Thoracic aorta (tissue), 2 donors: ENCODE measurements around the gene CHD6. TPM values are rescaled to one million over a fixed set of nuclear protein-coding genes. Genes with fewer than 3 reads are reported as not detected.

ENCODE experiments used
- ATAC-seq: fragments of 150-250 bp; one replicate; pipeline ENCODE4 v1.8.0; 2017; ENCODE audit warnings: low read depth; ENCODE audit not compliant: insufficient number of reproducible peaks, low FRiP score
- DNase-seq: peaks from one replicate; pipeline ENCODE4 v3.0.0-alpha.2; 2020; ENCODE audit warnings: low spot score
- H3K27ac ChIP-seq, 2 donors: fragments of 200-600 bp; sonication (generic); 1 replicate in 1 of 2; 2 replicates in 1 of 2; pipeline ENCODE4 v1.5.1; 2016; ENCODE audit warnings: mild to moderate bottlenecking in 2 of 2, moderate library complexity in 2 of 2
- H3K27me3 ChIP-seq: fragments of 200-600 bp; sonication (generic); replicated peaks from 2 replicates; pipeline ENCODE4 v1.6.0; 2016; ENCODE audit warnings: mild to moderate bottlenecking; ENCODE audit not compliant: insufficient read depth
- H3K36me3 ChIP-seq: fragments of 200-600 bp; sonication (generic); one replicate; pipeline ENCODE4 v1.5.1; 2016
- H3K4me1 ChIP-seq, 2 donors: fragments of 200-600 bp; sonication (generic); 1 replicate in 1 of 2; 2 replicates in 1 of 2; pipeline versions ENCODE4 v1.5.1 to v1.6.0; 2016; ENCODE audit warnings: low read depth in 2 of 2, mild to moderate bottlenecking in 1 of 2; ENCODE audit not compliant: control insufficient read depth in 1 of 2
- H3K4me3 ChIP-seq: fragments of 200-600 bp; sonication (generic); 2 replicates; pipeline ENCODE4 v1.5.1; 2016; ENCODE audit warnings: mild to moderate bottlenecking
- H3K9me3 ChIP-seq: fragments of 200-600 bp; sonication (generic); 2 replicates; pipeline ENCODE4 v1.5.1; 2016
- total RNA-seq, 2 donors: library from RNA; depleted of rRNA; stranded (reverse); fragments of >200 nt; gene quantifications; one replicate each; pipeline versions ENCODE4 v1.1.0 to v1.2.3, GENCODE V29; 2016
- TF ChIP-seq, protein P1 (sequence below): fragments of 200-600 bp; sonication (generic); IDR thresholded peaks from one replicate; pipeline ENCODE4 v1.5.1; 2019; ENCODE audit warnings: antibody characterized with exemption

Gene CHD6
- total RNA-seq, 2 donors from 2014 or later = 43.9 to 44.6 TPM

- Histone ChIP-seq H3K27me3 (no peaks in the 10 kb centered on the region), H3K4me3 (no peak overlapping the region), H3K4me1 (peaks cover 3 to 4% of the 10 kb centered on the region in 2 donors), H3K36me3 (no peaks in the 10 kb centered on the region), H3K9me3 (no peaks in the 10 kb centered on the region), H3K27ac (no peak overlapping the region)
- ATAC-seq (no peak), DNase-seq (no peak)
- TF ChIP-seq, protein P1, sequence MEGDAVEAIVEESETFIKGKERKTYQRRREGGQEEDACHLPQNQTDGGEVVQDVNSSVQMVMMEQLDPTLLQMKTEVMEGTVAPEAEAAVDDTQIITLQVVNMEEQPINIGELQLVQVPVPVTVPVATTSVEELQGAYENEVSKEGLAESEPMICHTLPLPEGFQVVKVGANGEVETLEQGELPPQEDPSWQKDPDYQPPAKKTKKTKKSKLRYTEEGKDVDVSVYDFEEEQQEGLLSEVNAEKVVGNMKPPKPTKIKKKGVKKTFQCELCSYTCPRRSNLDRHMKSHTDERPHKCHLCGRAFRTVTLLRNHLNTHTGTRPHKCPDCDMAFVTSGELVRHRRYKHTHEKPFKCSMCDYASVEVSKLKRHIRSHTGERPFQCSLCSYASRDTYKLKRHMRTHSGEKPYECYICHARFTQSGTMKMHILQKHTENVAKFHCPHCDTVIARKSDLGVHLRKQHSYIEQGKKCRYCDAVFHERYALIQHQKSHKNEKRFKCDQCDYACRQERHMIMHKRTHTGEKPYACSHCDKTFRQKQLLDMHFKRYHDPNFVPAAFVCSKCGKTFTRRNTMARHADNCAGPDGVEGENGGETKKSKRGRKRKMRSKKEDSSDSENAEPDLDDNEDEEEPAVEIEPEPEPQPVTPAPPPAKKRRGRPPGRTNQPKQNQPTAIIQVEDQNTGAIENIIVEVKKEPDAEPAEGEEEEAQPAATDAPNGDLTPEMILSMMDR = no peak
These were observed 4.4 kb upstream of the CHD6 start for GRCh38 chr20:41622584-41622983.

- TF ChIP-seq, protein P1 = no peak
- no peak overlapping the region for H3K4me3 ChIP-seq
- H3K9me3 ChIP-seq = no peaks in the 10 kb centered on the region
- no peaks in the 10 kb centered on the region for H3K36me3 ChIP-seq
- H3K27me3 ChIP-seq = no peaks in the 10 kb centered on the region
- DNase-seq (no peak), ATAC-seq (no peak)
- H3K27ac ChIP-seq = no peak overlapping the region
- peaks cover 6 to 8% of the 10 kb centered on the region in 2 donors for H3K4me1 ChIP-seq
These were observed 3.8 kb upstream of the CHD6 start for GRCh38 chr20:41621971-41622370.

- Histone ChIP-seq H3K4me1 (peaks cover 9 to 13% of the 10 kb centered on the region in 2 donors), H3K9me3 (no peaks in the 10 kb centered on the region), H3K36me3 (no peaks in the 10 kb centered on the region), H3K4me3 (no peak overlapping the region), H3K27ac (no peak overlapping the region), H3K27me3 (no peaks in the 10 kb centered on the region)
- TF ChIP-seq, protein P1 = no peak
- DNase-seq = no peak
- no peak for ATAC-seq
These were observed 3.2 kb upstream of the CHD6 start for GRCh38 chr20:41621421-41621820.

DNA sequence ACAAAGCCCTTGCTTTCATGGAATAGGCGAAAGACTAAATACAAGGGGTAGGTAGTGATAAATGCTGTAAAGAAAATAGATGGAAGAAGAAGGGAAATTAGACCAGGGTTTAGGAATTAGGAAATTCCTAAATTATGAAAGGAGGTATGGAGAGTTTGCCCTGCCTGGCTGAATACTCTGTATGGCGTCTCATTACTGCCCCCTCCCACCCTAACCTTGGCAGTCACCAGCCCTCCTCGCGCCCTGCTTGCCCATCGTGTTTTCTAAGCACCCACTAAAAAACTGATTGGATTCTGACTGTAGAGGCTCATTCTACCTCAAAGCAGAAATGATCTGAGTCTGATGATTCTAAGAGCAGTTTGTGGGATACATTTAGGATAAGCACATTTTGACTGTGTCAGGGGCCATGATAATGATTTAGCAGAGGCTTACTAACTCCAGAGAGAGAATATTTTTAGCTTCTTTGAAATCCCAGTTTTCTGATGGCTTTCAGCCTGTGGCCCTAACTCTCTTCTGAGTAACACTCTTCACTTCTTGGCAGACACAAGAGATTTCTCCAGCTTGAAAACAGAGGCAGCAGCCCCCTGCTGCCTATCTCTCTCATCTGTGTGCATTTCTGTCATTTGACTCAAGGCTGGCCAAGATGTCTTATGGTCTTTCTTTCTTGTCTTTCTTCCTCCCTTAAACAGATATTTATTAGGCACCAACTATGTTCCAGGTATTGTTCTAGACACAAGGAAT lies 1.4 kb upstream of the CHD6 start:
- Histone ChIP-seq H3K9me3 (no peaks in the 10 kb centered on the region), H3K27me3 (no peaks in the 10 kb centered on the region), H3K4me1 (peaks cover 23 to 30% of the 10 kb centered on the region in 2 donors), H3K4me3 (peak overlapping the region; percentile 89), H3K27ac (peak overlapping the region in 1 of 2 donors; percentile 54), H3K36me3 (no peaks in the 10 kb centered on the region)
- DNase-seq (no peak), ATAC-seq (no peak)
- TF ChIP-seq, protein P1 = no peak

- TF ChIP-seq, protein P1 = no peak
- Histone ChIP-seq H3K36me3 (no peaks in the 10 kb centered on the region), H3K27ac (peak overlapping the region in 1 of 2 donors; percentile 54), H3K27me3 (no peaks in the 10 kb centered on the region), H3K4me3 (peak overlapping the region; percentile 89), H3K4me1 (peaks cover 28 to 35% of the 10 kb centered on the region in 2 donors), H3K9me3 (no peaks in the 10 kb centered on the region)
- ATAC-seq (no peak), DNase-seq (no peak)
These were observed 682 bp upstream of the CHD6 start for GRCh38 chr20:41618807-41619311.
